Neural cell (in vitro differentiated cells): Measurements from ENCODE around the gene HEXIM1. TPM values are rescaled to one million over a fixed set of nuclear protein-coding genes. Genes with fewer than 3 reads are reported as not detected.

Source experiments
- H2AFZ ChIP-seq: fragments of 200-600, 300-800 bp; sonication (generic), shearing (Covaris generic); 2 replicates; pipeline ENCODE4 v1.6.0; 2014; ENCODE audit warnings: low read depth, mild to moderate bottlenecking, antibody characterized with exemption, low read length, moderate library complexity
- H3F3A ChIP-seq: fragments of 200-600 bp; shearing (Covaris generic); 2 replicates; pipeline ENCODE4 v1.6.1; 2016; ENCODE audit warnings: mild to moderate bottlenecking, moderate library complexity, mixed read lengths, antibody characterized with exemption, low read length; ENCODE audit not compliant: insufficient read depth, poor library complexity, severe bottlenecking
- H3K27ac ChIP-seq: fragments of 200-600, 300-800 bp; sonication (generic), shearing (Covaris generic); 2 replicates; pipeline ENCODE4 v1.5.1; 2014; ENCODE audit warnings: mild to moderate bottlenecking, low read length, moderate library complexity
- H3K27me3 ChIP-seq: fragments of 300-800, 200-600 bp; sonication (generic), shearing (Covaris generic); 2 replicates; pipeline ENCODE4 v1.6.0; 2014; ENCODE audit warnings: mild to moderate bottlenecking, low read depth, low read length, moderate library complexity; ENCODE audit not compliant: insufficient read depth
- H3K36me3 ChIP-seq: fragments of 300-800, 200-600 bp; sonication (generic), shearing (Covaris generic); 2 replicates; pipeline ENCODE4 v1.5.1; 2014; ENCODE audit warnings: mild to moderate bottlenecking, antibody characterized with exemption, low read length, moderate library complexity; ENCODE audit not compliant: insufficient read depth
- H3K4me2 ChIP-seq: fragments of 300-800, 200-600 bp; sonication (generic), shearing (Covaris generic); 2 replicates; pipeline ENCODE4 v1.6.0; 2014; ENCODE audit warnings: mild to moderate bottlenecking, low read length
- H3K4me3 ChIP-seq: fragments of 300-800, 200-600 bp; sonication (generic), shearing (Covaris generic); 2 replicates; pipeline ENCODE4 v1.5.1; 2014; ENCODE audit warnings: mild to moderate bottlenecking, low read length, moderate library complexity
- H3K79me2 ChIP-seq: fragments of 200-600 bp; shearing (Covaris generic); replicated peaks from 2 replicates; pipeline ENCODE4 v1.6.0; 2014; ENCODE audit warnings: mild to moderate bottlenecking, low read length, moderate library complexity; ENCODE audit not compliant: insufficient read depth
- H3K9ac ChIP-seq: fragments of 300-800, 200-600 bp; sonication (generic), shearing (Covaris generic); 2 replicates; pipeline ENCODE4 v1.6.1; 2016; ENCODE audit warnings: mild to moderate bottlenecking, low read length, mixed read lengths
- H3K9me2 ChIP-seq: fragments of 200-600 bp; shearing (Covaris generic); 2 replicates; pipeline ENCODE4 v1.6.1; 2016; ENCODE audit warnings: mild to moderate bottlenecking, low read length, mixed read lengths; ENCODE audit not compliant: insufficient read depth
- H3K9me3 ChIP-seq: fragments of 200-600, 300-800 bp; sonication (generic), shearing (Covaris generic); 2 replicates; pipeline ENCODE4 v1.6.1; 2016; ENCODE audit warnings: mild to moderate bottlenecking, mixed run types, low read length, moderate library complexity, mixed read lengths
- H4K20me1 ChIP-seq: fragments of 200-600 bp; shearing (Covaris generic); 2 replicates; pipeline ENCODE4 v1.6.1; 2016; ENCODE audit warnings: mild to moderate bottlenecking, mixed run types; ENCODE audit not compliant: insufficient read depth
- CTCF ChIP-seq: fragments of 450-650 bp; IDR thresholded peaks from 2 replicates; pipeline ENCODE4 v1.5.1; 2014; ENCODE audit warnings: antibody characterized with exemption, mild to moderate bottlenecking, moderate library complexity; ENCODE audit not compliant: poor library complexity, severe bottlenecking
- EP300 ChIP-seq: fragments of 450-650 bp; conservative IDR thresholded peaks from 2 replicates; pipeline ENCODE4 v1.6.1; 2014; ENCODE audit warnings: antibody characterized with exemption, mild to moderate bottlenecking, moderate library complexity; ENCODE audit not compliant: poor library complexity, severe bottlenecking
- EZH2 ChIP-seq: fragments of 200-600, 300-800 bp; shearing (Covaris generic), sonication (generic); IDR thresholded peaks from 2 replicates; pipeline ENCODE4 v1.6.1; 2014; ENCODE audit warnings: antibody characterized with exemption, low read length, borderline replicate concordance, mild to moderate bottlenecking; ENCODE audit not compliant: insufficient read depth, poor library complexity, severe bottlenecking
- MXI1 ChIP-seq: fragments of 450-650 bp; conservative IDR thresholded peaks from 2 replicates; pipeline ENCODE4 v1.6.1; 2014; ENCODE audit warnings: antibody characterized with exemption, mild to moderate bottlenecking; ENCODE audit not compliant: poor library complexity, severe bottlenecking
- POLR2AphosphoS5 ChIP-seq: IDR thresholded peaks from 2 replicates; pipeline ENCODE4 v1.6.1; 2012
- RAD21 ChIP-seq: fragments of 450-650 bp; conservative IDR thresholded peaks from 2 replicates; pipeline ENCODE4 v1.6.1; 2014; ENCODE audit warnings: antibody characterized with exemption, mild to moderate bottlenecking, moderate library complexity
- SMC3 ChIP-seq: fragments of 450-650 bp; conservative IDR thresholded peaks from 2 replicates; pipeline ENCODE4 v1.6.1; 2014; ENCODE audit warnings: antibody characterized with exemption, mild to moderate bottlenecking, moderate library complexity; ENCODE audit not compliant: poor library complexity
- TAF1 ChIP-seq: IDR thresholded peaks from 2 replicates; pipeline ENCODE4 v1.6.1; 2012; ENCODE audit warnings: low read depth
- polyA plus RNA-seq: library from polyadenylated mRNA; depleted of rRNA; stranded (reverse); fragments of >200 nt; gene quantifications from 2 replicates; pipeline ENCODE4 v1.2.3, GENCODE V29; 2014
- TF ChIP-seq, protein P1 (sequence below): IDR thresholded peaks from 2 replicates; pipeline ENCODE4 v1.6.1; 2012; ENCODE audit warnings: borderline replicate concordance

The HEXIM1 gene
- polyA plus RNA-seq, 1 donor from 2014 or later: 9.0 TPM

GRCh38 chr17:45186801-45187354 is 38.6 kb downstream of the HEXIM1 start:
- no peak for TF ChIP-seq EZH2
- no peak for TF ChIP-seq SMC3
- no peak for TF ChIP-seq RAD21
- TF ChIP-seq, protein P1, sequence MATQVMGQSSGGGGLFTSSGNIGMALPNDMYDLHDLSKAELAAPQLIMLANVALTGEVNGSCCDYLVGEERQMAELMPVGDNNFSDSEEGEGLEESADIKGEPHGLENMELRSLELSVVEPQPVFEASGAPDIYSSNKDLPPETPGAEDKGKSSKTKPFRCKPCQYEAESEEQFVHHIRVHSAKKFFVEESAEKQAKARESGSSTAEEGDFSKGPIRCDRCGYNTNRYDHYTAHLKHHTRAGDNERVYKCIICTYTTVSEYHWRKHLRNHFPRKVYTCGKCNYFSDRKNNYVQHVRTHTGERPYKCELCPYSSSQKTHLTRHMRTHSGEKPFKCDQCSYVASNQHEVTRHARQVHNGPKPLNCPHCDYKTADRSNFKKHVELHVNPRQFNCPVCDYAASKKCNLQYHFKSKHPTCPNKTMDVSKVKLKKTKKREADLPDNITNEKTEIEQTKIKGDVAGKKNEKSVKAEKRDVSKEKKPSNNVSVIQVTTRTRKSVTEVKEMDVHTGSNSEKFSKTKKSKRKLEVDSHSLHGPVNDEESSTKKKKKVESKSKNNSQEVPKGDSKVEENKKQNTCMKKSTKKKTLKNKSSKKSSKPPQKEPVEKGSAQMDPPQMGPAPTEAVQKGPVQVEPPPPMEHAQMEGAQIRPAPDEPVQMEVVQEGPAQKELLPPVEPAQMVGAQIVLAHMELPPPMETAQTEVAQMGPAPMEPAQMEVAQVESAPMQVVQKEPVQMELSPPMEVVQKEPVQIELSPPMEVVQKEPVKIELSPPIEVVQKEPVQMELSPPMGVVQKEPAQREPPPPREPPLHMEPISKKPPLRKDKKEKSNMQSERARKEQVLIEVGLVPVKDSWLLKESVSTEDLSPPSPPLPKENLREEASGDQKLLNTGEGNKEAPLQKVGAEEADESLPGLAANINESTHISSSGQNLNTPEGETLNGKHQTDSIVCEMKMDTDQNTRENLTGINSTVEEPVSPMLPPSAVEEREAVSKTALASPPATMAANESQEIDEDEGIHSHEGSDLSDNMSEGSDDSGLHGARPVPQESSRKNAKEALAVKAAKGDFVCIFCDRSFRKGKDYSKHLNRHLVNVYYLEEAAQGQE: no peak
- no peak for TF ChIP-seq MXI1
- TF ChIP-seq EP300: no peak
- TF ChIP-seq CTCF: no peak
- no peak for TF ChIP-seq POLR2AphosphoS5
- TF ChIP-seq TAF1: no peak
- Histone ChIP-seq H3K9me2 (no peaks in the 10 kb centered on the region), H3K4me2 (no peak overlapping the region), H3K27ac (no peak overlapping the region), H3K79me2 (no peaks in the 10 kb centered on the region), H3K36me3 (no peaks in the 10 kb centered on the region), H2AFZ (no peak overlapping the region), H3F3A (peaks cover 5% of the 10 kb centered on the region), H4K20me1 (no peaks in the 10 kb centered on the region), H3K9me3 (no peaks in the 10 kb centered on the region), H3K9ac (no peak overlapping the region), H3K4me3 (no peak overlapping the region), H3K27me3 (no peaks in the 10 kb centered on the region)

DNA sequence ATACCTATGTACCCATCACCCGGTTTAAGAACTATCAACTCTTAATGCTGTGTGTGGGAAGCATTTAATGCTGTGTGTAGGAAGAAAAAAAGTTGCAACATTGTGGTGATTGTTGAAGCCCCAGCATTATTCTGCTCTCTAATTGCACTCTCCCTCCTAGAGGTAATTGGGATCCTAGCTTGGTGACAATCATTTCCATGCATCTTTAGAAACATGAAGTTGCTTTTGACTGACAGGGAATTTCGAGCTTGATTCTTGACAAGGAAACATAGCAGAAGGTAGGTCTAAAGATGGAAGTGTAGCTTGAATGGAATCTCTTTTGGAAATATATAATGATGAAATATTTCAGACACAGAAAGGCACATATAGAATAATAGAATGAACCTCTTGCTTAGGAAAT is 40.7 kb downstream of the HEXIM1 start:
- H3K4me3 ChIP-seq: no peak overlapping the region
- no peaks in the 10 kb centered on the region for H3K79me2 ChIP-seq
- TF ChIP-seq, protein P1: no peak
- TF ChIP-seq RAD21 (no peak), EZH2 (no peak), CTCF (no peak), SMC3 (no peak), MXI1 (no peak), POLR2AphosphoS5 (peak; percentile 26), EP300 (no peak), TAF1 (no peak)
- H3K27me3 ChIP-seq: no peaks in the 10 kb centered on the region
- H3K9ac ChIP-seq: peak overlapping the region; percentile 42
- H3F3A ChIP-seq: peaks cover 5% of the 10 kb centered on the region
- H3K9me2 ChIP-seq: no peaks in the 10 kb centered on the region
- no peak overlapping the region for H2AFZ ChIP-seq
- no peak overlapping the region for H3K4me2 ChIP-seq
- no peaks in the 10 kb centered on the region for H4K20me1 ChIP-seq
- no peaks in the 10 kb centered on the region for H3K9me3 ChIP-seq
- H3K36me3 ChIP-seq: no peaks in the 10 kb centered on the region
- peak overlapping the region; percentile 86 for H3K27ac ChIP-seq
